HEK293 (cell line): ENCODE measurements around the gene CDT1.
A peak's percentile ranks its signal among the peaks of the same experiment; 100 is the strongest.

Source experiments
- CTCF ChIA-PET: fragments of 350-600 bp; formaldehyde crosslinking; extraction: SDS; loops from one replicate; lab custom pipeline; 2021; ENCODE audit warnings: antibody characterized with exemption; lab: Yijun Ruan, JAX
- POLR2A ChIA-PET: fragments of 300-600 bp; formaldehyde crosslinking; extraction: SDS; loops from one replicate; lab custom pipeline; 2020; ENCODE audit warnings: antibody characterized with exemption, inconsistent platforms; lab: Yijun Ruan, JAX
- H3K27ac ChIP-seq: fragments of 200-500 bp; sonication (Bioruptor generic); 2 replicates; pipeline ENCODE4 v1.5.1; 2014; ENCODE audit warnings: low read depth, low read length, control low read depth, inconsistent platforms; ENCODE audit errors: extremely low read depth
- H3K36me3 ChIP-seq, 2 experiments: fragments of 200-500 bp in 1 of 2; sonication (Bioruptor generic) in 1 of 2; 1 replicate in 1 of 2; 2 replicates in 1 of 2; pipeline ENCODE4 v1.5.1; 2014 to 2017; ENCODE audit warnings: inconsistent platforms in 2 of 2, low read length in 2 of 2; ENCODE audit not compliant: control insufficient read depth in 2 of 2, insufficient read depth in 1 of 2
- H3K4me1 ChIP-seq: fragments of 200-500 bp; sonication (Bioruptor generic); 2 replicates; pipeline ENCODE4 v1.5.1; 2014; ENCODE audit warnings: mild to moderate bottlenecking, low read length, inconsistent platforms; ENCODE audit not compliant: control insufficient read depth, insufficient read depth
- H3K4me3 ChIP-seq: 2 replicates; pipeline ENCODE4 v1.5.1; 2011; ENCODE audit warnings: low read depth, mild to moderate bottlenecking, control low read depth, low read length, moderate library complexity
- H3K9me3 ChIP-seq: fragments of 200-500 bp; sonication (Bioruptor generic); 2 replicates; pipeline ENCODE4 v1.5.1; 2014; ENCODE audit warnings: low read depth, low read length, inconsistent platforms; ENCODE audit not compliant: control insufficient read depth, insufficient read depth
- BCL11A ChIP-seq: fragments of 450-650 bp; formaldehyde crosslinking; IDR thresholded peaks from 2 replicates; pipeline ENCODE4 v1.5.1; 2016; ENCODE audit warnings: low read depth, missing biosample characterization, missing genetic modification characterization
- EGR2 ChIP-seq: fragments of 450-650 bp; formaldehyde crosslinking; IDR thresholded peaks from 2 replicates; pipeline ENCODE4 v1.5.1; 2016; ENCODE audit warnings: low read depth, missing biosample characterization, missing genetic modification characterization
- GLI2 ChIP-seq: fragments of 450-650 bp; formaldehyde crosslinking; IDR thresholded peaks from 2 replicates; pipeline ENCODE4; 2017; ENCODE audit warnings: missing biosample characterization, missing genetic modification characterization, low read depth, borderline replicate concordance
- GLIS1 ChIP-seq: fragments of 450-650 bp; formaldehyde crosslinking; IDR thresholded peaks from 2 replicates; pipeline ENCODE4 v1.5.1; 2016; ENCODE audit warnings: missing biosample characterization, missing genetic modification characterization
- GLIS2 ChIP-seq: fragments of 450-650 bp; formaldehyde crosslinking; IDR thresholded peaks from 2 replicates; pipeline ENCODE4 v1.5.1; 2016; ENCODE audit warnings: missing biosample characterization, missing genetic modification characterization
- OSR2 ChIP-seq: fragments of 450-650 bp; formaldehyde crosslinking; IDR thresholded peaks from 2 replicates; pipeline ENCODE4 v1.5.1; 2016; ENCODE audit warnings: missing biosample characterization, missing genetic modification characterization
- PRDM1 ChIP-seq: fragments of 450-650 bp; formaldehyde crosslinking; IDR thresholded peaks from 2 replicates; pipeline ENCODE4; 2016; ENCODE audit warnings: missing biosample characterization, missing genetic modification characterization
- SETDB1 ChIP-seq: IDR thresholded peaks from one replicate; pipeline ENCODE4 v1.6.1; 2017; ENCODE audit warnings: mild to moderate bottlenecking, low read length, moderate library complexity, mixed read lengths; ENCODE audit not compliant: insufficient read length
- WT1 ChIP-seq: fragments of 450-650 bp; formaldehyde crosslinking; IDR thresholded peaks from 2 replicates; pipeline ENCODE4 v1.5.1; 2016; ENCODE audit warnings: missing biosample characterization, missing genetic modification characterization
- ZBTB48 ChIP-seq: fragments of 450-650 bp; formaldehyde crosslinking; IDR thresholded peaks from 2 replicates; pipeline ENCODE4 v1.5.1; 2016; ENCODE audit warnings: missing biosample characterization, missing genetic modification characterization
- ZFHX2 ChIP-seq: fragments of 450-650 bp; formaldehyde crosslinking; conservative IDR thresholded peaks from 2 replicates; pipeline ENCODE4 v1.5.1; 2016; ENCODE audit warnings: missing biosample characterization, missing genetic modification characterization
- ZNF112 ChIP-seq: fragments of 450-650 bp; formaldehyde crosslinking; IDR thresholded peaks from 2 replicates; pipeline ENCODE4 v1.5.0; 2017; ENCODE audit warnings: missing biosample characterization, missing genetic modification characterization
- ZNF16 ChIP-seq: fragments of 450-650 bp; formaldehyde crosslinking; IDR thresholded peaks from 2 replicates; pipeline ENCODE4 v1.5.1; 2016; ENCODE audit warnings: low read depth, missing biosample characterization, missing genetic modification characterization
- ZNF221 ChIP-seq: fragments of 450-650 bp; formaldehyde crosslinking; IDR thresholded peaks from 2 replicates; pipeline ENCODE4 v1.5.1; 2017; ENCODE audit warnings: missing biosample characterization, missing genetic modification characterization, borderline replicate concordance
- ZNF274 ChIP-seq, 2 experiments: fragments of 200-500 bp in 1 of 2; fragments of 450-650 bp in 1 of 2; sonication (Bioruptor generic) in 1 of 2; formaldehyde crosslinking in 1 of 2; IDR thresholded peaks; 2 replicates each; pipeline versions ENCODE4 v1.5.1 to v1.6.1; 2014 to 2016; ENCODE audit warnings: borderline replicate concordance in 1 of 2, inconsistent platforms in 1 of 2, low read length in 1 of 2, missing biosample characterization in 1 of 2, missing genetic modification characterization in 1 of 2
- ZNF600 ChIP-seq: fragments of 450-650 bp; formaldehyde crosslinking; IDR thresholded peaks from 2 replicates; pipeline ENCODE4 v1.5.1; 2016; ENCODE audit warnings: missing biosample characterization, missing genetic modification characterization
- ZNF768 ChIP-seq: fragments of 450-650 bp; formaldehyde crosslinking; IDR thresholded peaks from 2 replicates; pipeline ENCODE4 v1.5.1; 2018; ENCODE audit warnings: missing biosample characterization, mild to moderate bottlenecking, missing genetic modification characterization
- ZNF777 ChIP-seq: fragments of 450-650 bp; formaldehyde crosslinking; IDR thresholded peaks from 2 replicates; pipeline ENCODE4 v1.5.1; 2017; ENCODE audit warnings: missing biosample characterization, missing genetic modification characterization, borderline replicate concordance
- ZNF830 ChIP-seq: fragments of 450-650 bp; IDR thresholded peaks from 2 replicates; pipeline ENCODE4 v1.5.0; 2018; ENCODE audit warnings: missing biosample characterization, missing genetic modification characterization, low read depth, mild to moderate bottlenecking, moderate library complexity
- ZXDB ChIP-seq: fragments of 450-650 bp; formaldehyde crosslinking; IDR thresholded peaks from 2 replicates; pipeline ENCODE4 v1.5.1; 2016; ENCODE audit warnings: missing biosample characterization, missing genetic modification characterization
- TF ChIP-seq, protein P1 (sequence below): fragments of 450-650 bp; formaldehyde crosslinking; IDR thresholded peaks from 2 replicates; pipeline ENCODE4 v1.5.1; 2016; ENCODE audit warnings: missing biosample characterization, missing genetic modification characterization
- TF ChIP-seq, protein P2 (sequence below): fragments of 450-650 bp; formaldehyde crosslinking; conservative IDR thresholded peaks from 2 replicates; pipeline ENCODE4 v1.5.1; 2016; ENCODE audit warnings: low read depth, missing biosample characterization, missing genetic modification characterization
- TF ChIP-seq, protein P3 (sequence below): fragments of 450-650 bp; formaldehyde crosslinking; IDR thresholded peaks from 2 replicates; pipeline ENCODE4 v1.5.1; 2016; ENCODE audit warnings: missing biosample characterization, missing genetic modification characterization

CDT1 gene

DNA sequence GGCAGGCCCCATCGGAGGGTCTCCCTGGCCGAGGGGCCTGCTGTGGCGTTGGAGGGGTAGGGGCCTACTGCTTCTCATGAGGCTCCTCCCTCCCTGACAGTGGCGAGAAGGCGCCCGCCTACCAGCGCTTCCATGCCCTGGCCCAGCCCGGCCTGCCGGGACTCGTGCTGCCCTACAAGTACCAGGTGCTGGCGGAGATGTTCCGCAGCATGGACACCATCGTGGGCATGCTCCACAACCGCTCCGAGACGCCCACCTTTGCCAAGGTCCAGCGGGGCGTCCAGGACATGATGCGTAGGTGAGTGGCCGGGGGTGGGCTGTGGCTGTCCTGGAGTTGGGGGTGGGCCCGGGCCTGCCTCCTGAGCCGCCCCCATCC, 1.7 kb downstream of the CDT1 start:
- no peaks in the 10 kb centered on the region for H3K9me3 ChIP-seq
- peaks cover 0 to 66% of the 10 kb centered on the region in 2 experiments; a peak in 1 of 3 replicates for H3K36me3 ChIP-seq
- peaks cover 3% of the 10 kb centered on the region; the same call in 1 of the 2 replicates for H3K4me1 ChIP-seq
- peak overlapping the region; percentile 91 for H3K27ac ChIP-seq
- POLR2A ChIA-PET = interaction anchor here (1.4 kb wide), 1 partner anchor 20 kb away, joined by 4 read pairs; the partner anchor contains the start of gene PIEZO1
- no peak for TF ChIP-seq GLI2 (tag by site-specific recombination)
- TF ChIP-seq ZNF600 (tag by site-specific recombination) = peak; percentile 63
- no peak for TF ChIP-seq ZNF112
- peak; percentile 68 for TF ChIP-seq ZFHX2
- TF ChIP-seq, protein P1, sequence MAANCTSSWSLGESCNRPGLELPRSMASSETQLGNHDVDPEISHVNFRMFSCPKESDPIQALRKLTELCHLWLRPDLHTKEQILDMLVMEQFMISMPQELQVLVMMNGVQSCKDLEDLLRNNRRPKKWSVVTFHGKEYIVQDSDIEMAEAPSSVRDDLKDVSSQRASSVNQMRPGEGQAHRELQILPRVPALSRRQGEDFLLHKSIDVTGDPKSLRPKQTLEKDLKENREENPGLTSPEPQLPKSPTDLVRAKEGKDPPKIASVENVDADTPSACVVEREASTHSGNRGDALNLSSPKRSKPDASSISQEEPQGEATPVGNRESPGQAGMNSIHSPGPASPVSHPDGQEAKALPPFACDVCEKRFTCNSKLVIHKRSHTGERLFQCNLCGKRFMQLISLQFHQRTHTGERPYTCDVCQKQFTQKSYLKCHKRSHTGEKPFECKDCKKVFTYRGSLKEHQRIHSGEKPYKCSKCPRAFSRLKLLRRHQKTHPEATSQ = no peak
- peak; percentile 66 for TF ChIP-seq EGR2
- TF ChIP-seq ZBTB48 = no peak
- TF ChIP-seq WT1 = no peak
- H3K4me3 ChIP-seq = peak overlapping the region; percentile 77
- CTCF ChIA-PET = interaction anchor here (0.6 to 0.8 kb wide), 3 partner anchors 36 to 68 kb away, joined by 3 read pairs; no protein-coding TSS in a partner anchor

DNA sequence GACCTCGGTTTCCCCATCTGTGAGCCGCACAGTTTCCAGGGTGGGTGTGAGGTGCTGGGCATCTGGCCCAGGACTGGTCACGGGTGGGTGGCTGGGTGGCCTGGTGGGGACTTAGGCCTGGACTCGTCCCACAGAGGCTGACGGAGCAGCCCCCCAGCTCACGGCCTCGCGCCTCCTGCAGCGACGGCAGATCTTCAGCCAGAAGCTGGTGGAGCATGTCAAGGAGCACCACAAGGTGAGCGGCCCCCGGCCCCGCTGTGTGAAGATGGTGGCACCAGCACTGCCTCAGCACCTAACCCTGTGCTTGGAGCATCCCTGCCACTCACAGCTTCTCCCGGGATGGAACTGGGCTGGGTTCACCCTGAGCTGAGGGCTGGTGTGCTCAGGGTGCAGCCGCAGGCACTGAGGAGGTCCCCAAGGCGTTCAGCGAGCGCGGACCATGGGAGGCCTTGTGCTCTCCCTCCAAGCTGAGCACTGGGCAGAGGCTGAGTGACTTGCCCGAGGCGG, 2.4 kb downstream of the CDT1 start:
- Histone ChIP-seq H3K27ac (peak overlapping the region; percentile 91), H3K4me3 (no peak overlapping the region), H3K4me1 (peaks cover 3% of the 10 kb centered on the region; the same call in 1 of the 2 replicates), H3K36me3 (peaks cover 0 to 72% of the 10 kb centered on the region in 2 experiments; a peak in 1 of 3 replicates), H3K9me3 (no peaks in the 10 kb centered on the region)
- ChIA-PET POLR2A (interaction anchor here (0.6 to 1.5 kb wide), 3 partner anchors 35 to 1102 kb away, joined by 3 to 5 read pairs (median 3); no protein-coding TSS in a partner anchor), CTCF (interaction anchor here (0.6 to 1.1 kb wide), 5 partner anchors 24 to 68 kb away, joined by 3 to 4 read pairs (median 3); no protein-coding TSS in a partner anchor)
- 0 out of 2 replicates have a peak, but pooled peaks have one; percentile 19 for TF ChIP-seq GLIS2
- peak; percentile 43; the same call in 1 of the 2 replicates for TF ChIP-seq GLIS1 (tag by site-specific recombination)
- TF ChIP-seq, protein P2, sequence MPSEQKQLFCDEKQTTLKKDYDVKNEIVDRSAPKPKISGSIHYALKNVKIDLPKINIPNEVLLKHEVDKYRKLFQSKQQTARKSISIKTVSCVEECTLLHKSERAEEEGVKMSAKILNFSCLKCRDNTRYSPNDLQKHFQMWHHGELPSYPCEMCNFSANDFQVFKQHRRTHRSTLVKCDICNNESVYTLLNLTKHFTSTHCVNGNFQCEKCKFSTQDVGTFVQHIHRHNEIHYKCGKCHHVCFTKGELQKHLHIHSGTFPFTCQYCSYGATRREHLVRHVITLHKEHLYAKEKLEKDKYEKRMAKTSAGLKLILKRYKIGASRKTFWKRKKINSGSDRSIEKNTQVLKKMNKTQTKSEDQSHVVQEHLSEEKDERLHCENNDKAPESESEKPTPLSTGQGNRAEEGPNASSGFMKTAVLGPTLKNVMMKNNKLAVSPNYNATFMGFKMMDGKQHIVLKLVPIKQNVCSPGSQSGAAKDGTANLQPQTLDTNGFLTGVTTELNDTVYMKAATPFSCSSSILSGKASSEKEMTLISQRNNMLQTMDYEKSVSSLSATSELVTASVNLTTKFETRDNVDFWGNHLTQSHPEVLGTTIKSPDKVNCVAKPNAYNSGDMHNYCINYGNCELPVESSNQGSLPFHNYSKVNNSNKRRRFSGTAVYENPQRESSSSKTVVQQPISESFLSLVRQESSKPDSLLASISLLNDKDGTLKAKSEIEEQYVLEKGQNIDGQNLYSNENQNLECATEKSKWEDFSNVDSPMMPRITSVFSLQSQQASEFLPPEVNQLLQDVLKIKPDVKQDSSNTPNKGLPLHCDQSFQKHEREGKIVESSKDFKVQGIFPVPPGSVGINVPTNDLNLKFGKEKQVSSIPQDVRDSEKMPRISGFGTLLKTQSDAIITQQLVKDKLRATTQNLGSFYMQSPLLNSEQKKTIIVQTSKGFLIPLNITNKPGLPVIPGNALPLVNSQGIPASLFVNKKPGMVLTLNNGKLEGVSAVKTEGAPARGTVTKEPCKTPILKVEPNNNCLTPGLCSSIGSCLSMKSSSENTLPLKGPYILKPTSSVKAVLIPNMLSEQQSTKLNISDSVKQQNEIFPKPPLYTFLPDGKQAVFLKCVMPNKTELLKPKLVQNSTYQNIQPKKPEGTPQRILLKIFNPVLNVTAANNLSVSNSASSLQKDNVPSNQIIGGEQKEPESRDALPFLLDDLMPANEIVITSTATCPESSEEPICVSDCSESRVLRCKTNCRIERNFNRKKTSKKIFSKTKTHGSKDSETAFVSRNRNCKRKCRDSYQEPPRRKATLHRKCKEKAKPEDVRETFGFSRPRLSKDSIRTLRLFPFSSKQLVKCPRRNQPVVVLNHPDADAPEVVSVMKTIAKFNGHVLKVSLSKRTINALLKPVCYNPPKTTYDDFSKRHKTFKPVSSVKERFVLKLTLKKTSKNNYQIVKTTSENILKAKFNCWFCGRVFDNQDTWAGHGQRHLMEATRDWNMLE (tag by site-specific recombination) = no peak
- TF ChIP-seq ZNF768 (tag by site-specific recombination) = no peak

DNA sequence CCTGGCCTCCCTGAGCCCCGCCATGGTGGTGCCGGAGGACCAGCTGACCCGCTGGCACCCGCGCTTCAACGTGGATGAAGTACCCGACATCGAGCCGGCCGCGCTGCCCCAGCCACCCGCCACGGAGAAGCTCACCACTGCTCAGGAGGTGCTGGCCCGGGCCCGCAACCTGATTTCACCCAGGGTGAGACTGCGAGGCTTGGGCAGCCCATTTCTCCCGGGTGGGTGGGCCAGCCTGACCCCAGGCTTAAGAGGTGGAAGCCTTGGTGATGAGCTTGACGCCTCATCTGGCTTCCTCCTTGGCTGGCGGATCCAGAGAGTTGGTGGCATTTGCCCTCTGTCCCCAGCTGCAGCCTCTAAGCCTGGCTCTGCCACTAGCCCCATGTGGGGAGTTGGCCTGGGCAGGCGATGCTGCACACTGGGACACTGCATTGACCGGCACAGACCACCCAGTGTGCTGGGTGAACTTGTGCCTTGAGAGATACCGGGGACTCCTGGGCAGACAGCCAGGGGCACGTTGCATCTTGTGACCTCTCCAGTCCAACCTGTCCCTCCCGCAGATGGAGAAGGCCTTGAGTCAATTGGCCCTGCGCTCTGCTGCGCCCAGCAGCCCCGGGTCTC, 3.0 kb downstream of the CDT1 start:
- CTCF ChIA-PET = interaction anchor here (0.6 to 1.5 kb wide), 4 partner anchors 24 to 69 kb away, joined by 3 to 4 read pairs (median 3); no protein-coding TSS in a partner anchor
- peak overlapping the region; percentile 28 for H3K27ac ChIP-seq
- H3K9me3 ChIP-seq = no peaks in the 10 kb centered on the region
- H3K4me3 ChIP-seq = no peak overlapping the region
- peaks cover 3% of the 10 kb centered on the region; the same call in 1 of the 2 replicates for H3K4me1 ChIP-seq
- POLR2A ChIA-PET = interaction anchor here (0.6 to 1.5 kb wide), 4 partner anchors 36 to 1101 kb away, joined by 3 to 5 read pairs (median 3); no protein-coding TSS in a partner anchor
- H3K36me3 ChIP-seq = peaks cover 0 to 70% of the 10 kb centered on the region in 2 experiments; a peak in 1 of 3 replicates
- TF ChIP-seq, protein P3, sequence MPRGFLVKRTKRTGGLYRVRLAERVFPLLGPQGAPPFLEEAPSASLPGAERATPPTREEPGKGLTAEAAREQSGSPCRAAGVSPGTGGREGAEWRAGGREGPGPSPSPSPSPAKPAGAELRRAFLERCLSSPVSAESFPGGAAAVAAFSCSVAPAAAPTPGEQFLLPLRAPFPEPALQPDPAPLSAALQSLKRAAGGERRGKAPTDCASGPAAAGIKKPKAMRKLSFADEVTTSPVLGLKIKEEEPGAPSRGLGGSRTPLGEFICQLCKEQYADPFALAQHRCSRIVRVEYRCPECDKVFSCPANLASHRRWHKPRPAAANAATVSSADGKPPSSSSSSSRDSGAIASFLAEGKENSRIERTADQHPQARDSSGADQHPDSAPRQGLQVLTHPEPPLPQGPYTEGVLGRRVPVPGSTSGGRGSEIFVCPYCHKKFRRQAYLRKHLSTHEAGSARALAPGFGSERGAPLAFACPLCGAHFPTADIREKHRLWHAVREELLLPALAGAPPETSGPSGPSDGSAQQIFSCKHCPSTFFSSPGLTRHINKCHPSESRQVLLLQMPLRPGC (tag by site-specific recombination) = no peak
- TF ChIP-seq SETDB1 (no peak), OSR2 (tag by site-specific recombination) (no peak), ZNF830 (tag by site-specific recombination) (no peak), ZXDB (tag by site-specific recombination) (peak; percentile 81), ZNF777 (no peak), ZNF16 (tag by site-specific recombination) (no peak), PRDM1 (tag by site-specific recombination) (no peak), ZNF274 (IDR thresholded peaks at IDR 0.05; ENCODE audit: low read length) (no peak), ZNF274 (tag by site-specific recombination; IDR thresholded peaks at IDR 0.05; ENCODE audit: borderline replicate concordance) (no peak), ZNF221 (tag by site-specific recombination) (no peak), BCL11A (tag by site-specific recombination) (0 out of 2 replicates have a peak, but pooled peaks have one; percentile 10)
